ENCODE results near the gene SRCIN1.
"Not testable (repeated sequence)": the region's sequence is repeated elsewhere in the genome, so short reads cannot be mapped to it uniquely, and the experiment has no call there.

SRCIN1 gene

GRCh38 chr17:38533241-38533640, 72.5 kb downstream of the SRCIN1 start:
- Histone ChIP-seq H3K4me1 (ENCODE audit: insufficient read depth, poor library complexity, severe bottlenecking) (no peaks in the 10 kb centered on the region), H3K27ac (ENCODE audit: poor library complexity, severe bottlenecking) (no peak overlapping the region), H3K36me3 (ENCODE audit: low read depth) (no peaks in the 10 kb centered on the region), H3K4me3 (ENCODE audit: severe bottlenecking) (no peak overlapping the region), H3K27me3 (ENCODE audit: insufficient read depth, poor library complexity, severe bottlenecking) (no peaks in the 10 kb centered on the region), H3K9me3 (ENCODE audit: severe bottlenecking) (no peaks in the 10 kb centered on the region)
- no peak for TF ChIP-seq CTCF (IDR thresholded peaks at IDR 0.05; ENCODE audit: poor library complexity, severe bottlenecking)
- ATAC-seq (ENCODE audit: low read depth) (no peak), DNase-seq (ENCODE audit: low spot score) (no peak)

- H3K4me1 ChIP-seq (ENCODE audit: insufficient read depth, poor library complexity, severe bottlenecking) = no peaks in the 10 kb centered on the region
- no peak overlapping the region for H3K27ac ChIP-seq (ENCODE audit: poor library complexity, severe bottlenecking)
- no peak for DNase-seq (ENCODE audit: low spot score)
- no peak for TF ChIP-seq CTCF (IDR thresholded peaks at IDR 0.05; ENCODE audit: poor library complexity, severe bottlenecking)
- H3K4me3 ChIP-seq (ENCODE audit: severe bottlenecking) = no peak overlapping the region
- H3K27me3 ChIP-seq (ENCODE audit: insufficient read depth, poor library complexity, severe bottlenecking) = no peaks in the 10 kb centered on the region
- no peak for ATAC-seq (ENCODE audit: low read depth)
- no peaks in the 10 kb centered on the region for H3K9me3 ChIP-seq (ENCODE audit: severe bottlenecking)
- no peaks in the 10 kb centered on the region for H3K36me3 ChIP-seq (ENCODE audit: low read depth)
Observed at GRCh38 chr17:38532451-38532850, 73.3 kb downstream of the SRCIN1 start.

- not testable (repeated sequence) for H3K36me3 ChIP-seq (ENCODE audit: low read depth); H3K27me3 ChIP-seq (ENCODE audit: insufficient read depth, poor library complexity, severe bottlenecking); H3K9me3 ChIP-seq (ENCODE audit: severe bottlenecking); H3K4me3 ChIP-seq (ENCODE audit: severe bottlenecking); H3K27ac ChIP-seq (ENCODE audit: poor library complexity, severe bottlenecking); H3K4me1 ChIP-seq (ENCODE audit: insufficient read depth, poor library complexity, severe bottlenecking); ATAC-seq (ENCODE audit: low read depth); DNase-seq (ENCODE audit: low spot score)
Observed at GRCh38 chr17:38531761-38532160, 74.0 kb downstream of the SRCIN1 start.

- not testable (repeated sequence) for H3K4me3 ChIP-seq (ENCODE audit: severe bottlenecking); H3K36me3 ChIP-seq (ENCODE audit: low read depth); ATAC-seq (ENCODE audit: low read depth); H3K4me1 ChIP-seq (ENCODE audit: insufficient read depth, poor library complexity, severe bottlenecking); H3K27me3 ChIP-seq (ENCODE audit: insufficient read depth, poor library complexity, severe bottlenecking); H3K27ac ChIP-seq (ENCODE audit: poor library complexity, severe bottlenecking); DNase-seq (ENCODE audit: low spot score); H3K9me3 ChIP-seq (ENCODE audit: severe bottlenecking)
Observed at GRCh38 chr17:38530856-38531255, 74.9 kb downstream of the SRCIN1 start.

GRCh38 chr17:38528141-38528540, 77.6 kb downstream of the SRCIN1 start:
- H3K4me3 ChIP-seq (ENCODE audit: severe bottlenecking); H3K4me1 ChIP-seq (ENCODE audit: insufficient read depth, poor library complexity, severe bottlenecking); H3K27me3 ChIP-seq (ENCODE audit: insufficient read depth, poor library complexity, severe bottlenecking); H3K36me3 ChIP-seq (ENCODE audit: low read depth); ATAC-seq (ENCODE audit: low read depth); H3K27ac ChIP-seq (ENCODE audit: poor library complexity, severe bottlenecking); H3K9me3 ChIP-seq (ENCODE audit: severe bottlenecking); DNase-seq (ENCODE audit: low spot score): not testable (repeated sequence)

GRCh38 chr17:38526526-38526925, 79.2 kb downstream of the SRCIN1 start:
- H3K9me3 ChIP-seq (ENCODE audit: severe bottlenecking); ATAC-seq (ENCODE audit: low read depth); H3K27me3 ChIP-seq (ENCODE audit: insufficient read depth, poor library complexity, severe bottlenecking); H3K27ac ChIP-seq (ENCODE audit: poor library complexity, severe bottlenecking); H3K4me1 ChIP-seq (ENCODE audit: insufficient read depth, poor library complexity, severe bottlenecking); H3K4me3 ChIP-seq (ENCODE audit: severe bottlenecking); H3K36me3 ChIP-seq (ENCODE audit: low read depth); DNase-seq (ENCODE audit: low spot score): not testable (repeated sequence)

GRCh38 chr17:38512473-38513058, 93.2 kb downstream of the SRCIN1 start:
- no peak for TF ChIP-seq CTCF (IDR thresholded peaks at IDR 0.05; ENCODE audit: poor library complexity, severe bottlenecking)
- no peak for DNase-seq (ENCODE audit: low spot score)
- Histone ChIP-seq H3K36me3 (ENCODE audit: low read depth) (peaks cover 9% of the 10 kb centered on the region; the same call in 1 of the 2 replicates), H3K4me3 (ENCODE audit: severe bottlenecking) (no peak overlapping the region), H3K4me1 (ENCODE audit: insufficient read depth, poor library complexity, severe bottlenecking) (no peaks in the 10 kb centered on the region), H3K9me3 (ENCODE audit: severe bottlenecking) (no peaks in the 10 kb centered on the region), H3K27ac (ENCODE audit: poor library complexity, severe bottlenecking) (no peak overlapping the region), H3K27me3 (ENCODE audit: insufficient read depth, poor library complexity, severe bottlenecking) (no peaks in the 10 kb centered on the region)
- no peak; the same call in 2 of the 3 replicates for ATAC-seq (ENCODE audit: low read depth)

All from RWPE2 (cell line).